H9 (cell line): ENCODE data around the gene VSIG8. TPM values are rescaled to one million over a fixed set of nuclear protein-coding genes. Genes with fewer than 3 reads are reported as not detected.

ENCODE experiments used
- DNase-seq: peaks from one replicate; pipeline ENCODE4 v3.0.0-alpha.2; 2017
- H2AFZ ChIP-seq: one replicate; pipeline ENCODE4 v1.6.1; 2013; ENCODE audit warnings: mild to moderate bottlenecking, low read length, control low read depth, moderate library complexity
- H2AK5ac ChIP-seq: 2 replicates; pipeline ENCODE4 v1.6.1; 2013; ENCODE audit warnings: low read length, control low read depth, mixed read lengths; ENCODE audit not compliant: insufficient read length
- H2BK120ac ChIP-seq: one replicate; pipeline ENCODE4 v1.6.1; 2013; ENCODE audit warnings: low read depth, mild to moderate bottlenecking, low read length, control low read depth, inconsistent platforms; ENCODE audit not compliant: poor library complexity, severe bottlenecking
- H2BK12ac ChIP-seq: 2 replicates; pipeline ENCODE4 v1.6.1; 2013; ENCODE audit warnings: low read length, control low read depth, mixed read lengths, low read depth; ENCODE audit not compliant: insufficient read length
- H2BK15ac ChIP-seq: 2 replicates; pipeline ENCODE4 v1.6.1; 2013; ENCODE audit warnings: low read depth, low read length, control low read depth
- H2BK20ac ChIP-seq: one replicate; pipeline ENCODE4 v1.6.1; 2013; ENCODE audit warnings: low read depth, mild to moderate bottlenecking, low read length, control low read depth, inconsistent platforms; ENCODE audit not compliant: poor library complexity, severe bottlenecking
- H2BK5ac ChIP-seq: 2 replicates; pipeline ENCODE4 v1.6.1; 2013; ENCODE audit warnings: low read length, control low read depth, mixed read lengths; ENCODE audit not compliant: insufficient read length
- H3K14ac ChIP-seq: 2 replicates; pipeline ENCODE4 v1.6.1; 2013; ENCODE audit warnings: low read length, control low read depth; ENCODE audit not compliant: insufficient read depth
- H3K18ac ChIP-seq: 2 replicates; pipeline ENCODE4 v1.6.1; 2013; ENCODE audit warnings: low read depth, mild to moderate bottlenecking, mixed read lengths, low read length, control low read depth; ENCODE audit not compliant: insufficient read length
- H3K23ac ChIP-seq: 2 replicates; pipeline ENCODE4 v1.6.1; 2013; ENCODE audit warnings: low read length, control low read depth, mixed read lengths, low read depth; ENCODE audit not compliant: insufficient read length
- H3K23me2 ChIP-seq: 2 replicates; pipeline ENCODE4 v1.6.1; 2013; ENCODE audit warnings: low read depth, mild to moderate bottlenecking, mixed read lengths, low read length, control low read depth; ENCODE audit not compliant: insufficient read length, poor library complexity, severe bottlenecking
- H3K27ac ChIP-seq: 2 replicates; pipeline ENCODE4 v1.5.1; 2013; ENCODE audit warnings: low read length, control low read depth, mixed read lengths, low read depth; ENCODE audit not compliant: insufficient read length
- H3K27me3 ChIP-seq: 2 replicates; pipeline ENCODE4 v1.6.1; 2013; ENCODE audit warnings: low read length, control low read depth, inconsistent platforms; ENCODE audit not compliant: insufficient read depth
- H3K4ac ChIP-seq: 2 replicates; pipeline ENCODE4 v1.6.1; 2013; ENCODE audit warnings: low read depth, mild to moderate bottlenecking, control low read depth, inconsistent platforms, low read length, moderate library complexity
- H3K4me1 ChIP-seq: 2 replicates; pipeline ENCODE4 v1.6.1; 2013; ENCODE audit warnings: low read length, control low read depth, inconsistent platforms; ENCODE audit not compliant: insufficient read depth
- H3K4me2 ChIP-seq: 2 replicates; pipeline ENCODE4 v1.6.1; 2013; ENCODE audit warnings: low read length, control low read depth, mixed read lengths; ENCODE audit not compliant: insufficient read length, insufficient read depth
- H3K56ac ChIP-seq: 2 replicates; pipeline ENCODE4 v1.6.1; 2013; ENCODE audit warnings: low read depth, mild to moderate bottlenecking, mixed read lengths, low read length, control low read depth; ENCODE audit not compliant: insufficient read length
- H3K79me1 ChIP-seq: 2 replicates; pipeline ENCODE4 v1.6.1; 2013; ENCODE audit warnings: low read depth, mild to moderate bottlenecking, moderate library complexity, low read length, control low read depth, inconsistent platforms; ENCODE audit not compliant: insufficient read depth, poor library complexity, severe bottlenecking
- H3K79me2 ChIP-seq: 2 replicates; pipeline ENCODE4 v1.6.1; 2013; ENCODE audit warnings: low read length, control low read depth, inconsistent platforms; ENCODE audit not compliant: insufficient read depth
- H3K9ac ChIP-seq: 2 replicates; pipeline ENCODE4 v1.6.1; 2013; ENCODE audit warnings: low read length, control low read depth, mixed read lengths; ENCODE audit not compliant: insufficient read length; ENCODE audit errors: extremely low read depth
- H3K9me3 ChIP-seq: one replicate; pipeline ENCODE4 v1.6.1; 2013; ENCODE audit warnings: low read depth, low read length, inconsistent platforms; ENCODE audit not compliant: control insufficient read depth
- H3T11ph ChIP-seq: one replicate; pipeline ENCODE4 v1.6.1; 2013; ENCODE audit warnings: mild to moderate bottlenecking, low read length, control low read depth, inconsistent platforms
- H4K20me1 ChIP-seq: one replicate; pipeline ENCODE4 v1.6.1; 2013; ENCODE audit not compliant: control insufficient read depth, insufficient read length, insufficient read depth
- H4K5ac ChIP-seq: 2 replicates; pipeline ENCODE4 v1.6.1; 2013; ENCODE audit warnings: low read depth, mild to moderate bottlenecking, mixed read lengths, low read length, control low read depth; ENCODE audit not compliant: insufficient read length
- H4K8ac ChIP-seq: replicated peaks from 2 replicates; pipeline ENCODE4 v1.6.1; 2013; ENCODE audit warnings: low read length, control low read depth, mixed read lengths, low read depth; ENCODE audit not compliant: insufficient read length
- H4K91ac ChIP-seq: 2 replicates; pipeline ENCODE4 v1.6.1; 2013; ENCODE audit warnings: low read depth, mild to moderate bottlenecking, moderate library complexity, mixed read lengths, low read length, control low read depth; ENCODE audit not compliant: insufficient read length
- H3K27ac Mint-ChIP-seq, 3 experiments: 2 replicates in 2 of 3; 3 replicates in 1 of 3; pipeline ENCODE4 v1.8.0; 2020 to 2021; ENCODE audit warnings: mixed read lengths in 3 of 3, mild to moderate bottlenecking in 1 of 3, moderate library complexity in 1 of 3
- H3K27me3 Mint-ChIP-seq: 2 replicates; pipeline ENCODE4 v1.8.0; 2021; ENCODE audit warnings: low read depth, mild to moderate bottlenecking, moderate library complexity, mixed read lengths
- H3K36me3 Mint-ChIP-seq, 3 experiments: 2 replicates in 2 of 3; 3 replicates in 1 of 3; pipeline ENCODE4 v1.8.0; 2020 to 2021; ENCODE audit warnings: low read depth in 3 of 3, mixed read lengths in 3 of 3; ENCODE audit not compliant: insufficient read depth in 1 of 3
- H3K4me1 Mint-ChIP-seq, 2 experiments: 2 replicates each; pipeline ENCODE4 v1.8.0; 2020; ENCODE audit warnings: mixed read lengths in 2 of 2
- H3K4me3 Mint-ChIP-seq, 2 experiments: 2 replicates in 1 of 2; 3 replicates in 1 of 2; pipeline ENCODE4 v1.8.0; 2020 to 2021; ENCODE audit warnings: mild to moderate bottlenecking in 2 of 2, mixed read lengths in 2 of 2, moderate library complexity in 1 of 2
- H3K9me3 Mint-ChIP-seq, 2 experiments: 2 replicates in 1 of 2; 3 replicates in 1 of 2; pipeline ENCODE4 v1.8.0; 2020; ENCODE audit warnings: mild to moderate bottlenecking in 2 of 2, mixed read lengths in 2 of 2, moderate library complexity in 1 of 2
- CTCF ChIP-seq: fragments of 200-600 bp; sonication (generic); conservative IDR thresholded peaks from 3 replicates; pipeline ENCODE4 v1.8.0; 2021; ENCODE audit warnings: antibody characterized with exemption, mild to moderate bottlenecking
- WGBS: extraction: QIAGEN DNeasy Blood & Tissue Kit; methylation state at CpG from one replicate; pipeline ENCODE4 v1.1.7; 2013; ENCODE audit warnings: missing lambda C conversion rate, low lambda C conversion rate, mixed read lengths; ENCODE audit not compliant: insufficient read length; ENCODE audit errors: extremely low coverage; 5-methylcytosine and 5-hydroxymethylcytosine counted together
- total RNA-seq: library from RNA; stranded (reverse); gene quantifications from 2 replicates; pipeline ENCODE4 v1.2.1, GENCODE V29; 2021

VSIG8 gene
- total RNA-seq, 1 experiment from 2014 or later = not detected

- Histone ChIP-seq H2BK12ac (no peak overlapping the region), H2BK20ac (no peak overlapping the region), H3K4me1 (no peaks in the 10 kb centered on the region; the same call in 1 of the 2 replicates), H4K91ac (no peak overlapping the region), H3K27me3 (no peaks in the 10 kb centered on the region), H2BK5ac (no peak overlapping the region), H3K4ac (no peak overlapping the region), H2AK5ac (no peak overlapping the region), H3K79me1 (no peaks in the 10 kb centered on the region), H2AFZ (no peak overlapping the region), H4K20me1 (no peaks in the 10 kb centered on the region), H3K9me3 (no peaks in the 10 kb centered on the region), H3K23me2 (peaks cover 4% of the 10 kb centered on the region), H2BK120ac (no peak overlapping the region), H3K23ac (no peak overlapping the region), H4K5ac (no peak overlapping the region), H3K56ac (no peak overlapping the region), H3K79me2 (no peaks in the 10 kb centered on the region), H4K8ac (no peak overlapping the region), H3K18ac (no peak overlapping the region), H3K4me2 (no peak overlapping the region), H2BK15ac (no peak overlapping the region), H3T11ph (no peak overlapping the region), H3K9ac (no peak overlapping the region), H3K27ac (no peak overlapping the region), H3K14ac (no peak overlapping the region)
- H3K36me3 Mint-ChIP-seq = no peaks in the 10 kb centered on the region
- no peak for DNase-seq
- no CpG with 5 or more reads among the region's 6 CpGs for WGBS
- H3K27me3 Mint-ChIP-seq = peaks cover 28% of the 10 kb centered on the region
- H3K9me3 Mint-ChIP-seq = no peaks in the 10 kb centered on the region; a peak in 2 of 5 replicates
- no peak for TF ChIP-seq CTCF
- no peak overlapping the region; a peak in 1 of 7 replicates for H3K27ac Mint-ChIP-seq
- peaks cover 18% of the 10 kb centered on the region in 2 experiments for H3K4me1 Mint-ChIP-seq
- no peak overlapping the region for H3K4me3 Mint-ChIP-seq
These were observed 33.5 kb upstream of the VSIG8 start for GRCh38 chr1:159895836-159896545.
